Measurements from ENCODE around the gene KRT37. TPM values are rescaled to one million over a fixed set of nuclear protein-coding genes. Genes with fewer than 3 reads are reported as not detected.
"Not testable (repeated sequence)": the region's sequence is repeated elsewhere in the genome, so short reads cannot be mapped to it uniquely, and the experiment has no call there.

Gene KRT37
- total RNA-seq, 8 experiments from 2014 or later, result 0.05 to 0.41 (median 0.33) TPM; not detected in 5

DNA sequence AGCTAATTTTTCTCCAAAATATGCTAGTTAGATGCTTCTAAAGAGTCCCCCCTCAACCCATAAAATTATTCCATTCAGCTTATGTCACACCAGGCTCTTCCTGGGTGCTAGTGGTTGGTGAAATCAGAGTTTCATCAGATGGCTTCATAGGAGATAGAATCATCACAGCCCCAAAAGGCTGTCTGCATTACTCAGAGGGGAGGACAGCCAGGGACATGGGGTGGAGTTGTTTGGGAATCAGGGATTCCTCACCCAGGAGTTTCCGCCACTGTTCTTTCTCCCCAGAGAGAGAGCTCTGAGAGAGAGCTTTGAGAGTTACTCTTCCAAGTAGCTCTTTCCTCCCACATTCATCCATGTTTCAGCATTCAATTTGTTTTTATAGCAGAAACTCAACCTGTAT lies 42.0 kb downstream of the KRT37 start:
- Histone ChIP-seq H3K27ac (no peak overlapping the region), H3K4me3 (no peak overlapping the region), H3K4me1 (replicated peaks in 1 of 2) (no peaks in the 10 kb centered on the region)
- WGBS, 10 experiments, result 0 to 100% (median 100%) methylated on average over 1 of the region's 1 CpG; no CpG with 5 or more reads in 6 of the 10 experiments
- ATAC-seq (replicated peaks in 6 of 8), result peak in 2 of 8 experiments; percentile 64 to 79
- in situ Hi-C loops (cut with MboI; ENCODE audit: low pct_unique_long_range_greater_than_20kb in 2 of 9, low sequenced_read_pairs in 9 of 9, unreplicated experiment in 9 of 9), result no loop called here

DNA sequence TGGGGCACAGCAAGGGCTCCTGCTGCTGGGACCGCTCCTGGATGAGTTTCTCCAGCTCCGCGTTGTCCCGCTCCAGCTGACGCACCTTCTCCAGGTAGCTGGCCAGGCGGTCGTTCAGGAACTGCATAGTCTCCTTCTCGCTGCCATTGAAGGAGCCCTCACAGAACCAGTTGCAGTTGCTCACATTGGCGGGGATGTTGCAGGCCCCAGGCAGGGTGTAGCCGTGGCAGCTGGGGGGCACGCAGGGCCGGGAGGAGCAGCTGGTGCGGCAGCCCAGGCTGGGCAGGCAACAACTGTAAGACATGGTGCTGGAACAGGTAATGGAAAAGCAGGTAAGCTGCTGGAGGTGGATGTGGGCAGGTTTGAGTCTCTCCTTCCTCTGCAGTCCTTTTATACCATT lies 42.4 kb downstream of the KRT37 start, which contains the start of gene KRT34:
TSS of gene KRT34 (minus strand) at position 364 of the 400 bp plus-strand sequence. CDS start at position 304, 60 bp downstream.
- ATAC-seq (replicated peaks in 6 of 8); in situ Hi-C loops (cut with MboI; ENCODE audit: low pct_unique_long_range_greater_than_20kb in 2 of 9, low sequenced_read_pairs in 9 of 9, unreplicated experiment in 9 of 9); H3K4me3 ChIP-seq; H3K27ac ChIP-seq; H3K4me1 ChIP-seq (replicated peaks in 1 of 2): not testable (repeated sequence)
- 83 to 100% (median 92%) methylated on average over 3 to 10 of the region's 13 CpGs; no CpG with 5 or more reads in 6 of the 10 experiments for WGBS, 10 experiments

DNA sequence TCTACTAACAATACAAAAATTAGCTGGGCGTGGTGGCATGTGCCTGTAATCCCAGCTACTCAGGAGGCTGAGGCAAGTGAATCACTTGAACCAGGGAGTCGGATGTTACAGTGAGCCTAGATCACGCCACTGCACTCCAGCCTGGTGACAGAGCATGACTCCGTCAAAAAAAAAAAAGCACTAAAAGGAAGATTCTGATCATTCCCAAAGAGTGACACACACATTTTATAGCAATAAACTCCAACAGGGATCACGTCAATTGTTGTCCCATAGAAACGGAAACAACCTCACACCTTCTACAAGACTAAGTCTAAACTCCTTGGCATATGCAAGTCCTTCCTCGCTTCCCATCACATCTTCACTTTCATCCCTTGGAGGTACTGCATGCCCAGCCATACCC lies 44.3 kb downstream of the KRT37 start:
- WGBS, 10 experiments, result 8 to 91% (median 49%) methylated on average over 1 to 6 of the region's 7 CpGs; no CpG with 5 or more reads in 2 of the 10 experiments
- in situ Hi-C loops (cut with MboI; ENCODE audit: low pct_unique_long_range_greater_than_20kb in 2 of 9, low sequenced_read_pairs in 9 of 9, unreplicated experiment in 9 of 9); H3K4me3 ChIP-seq; H3K27ac ChIP-seq; H3K4me1 ChIP-seq (replicated peaks in 1 of 2): not testable (repeated sequence)
- peak in 2 of 8 experiments; percentile 55 to 80 for ATAC-seq (replicated peaks in 6 of 8)

GRCh38 chr17:41377546-41377945 lies 46.8 kb downstream of the KRT37 start:
- in situ Hi-C loops (cut with MboI; ENCODE audit: low pct_unique_long_range_greater_than_20kb in 2 of 9, low sequenced_read_pairs in 9 of 9, unreplicated experiment in 9 of 9), result no loop called here
- peak in 1 of 8 experiments; percentile 65 for ATAC-seq (replicated peaks in 6 of 8)
- H3K27ac ChIP-seq, result no peak overlapping the region
- 0 to 39% (median 13%) methylated on average over 1 to 2 of the region's 2 CpGs; no CpG with 5 or more reads in 2 of the 10 experiments for WGBS, 10 experiments
- H3K4me3 ChIP-seq, result no peak overlapping the region
- no peaks in the 10 kb centered on the region for H3K4me1 ChIP-seq (replicated peaks in 1 of 2)

Other genes starting within 250 kb of the KRT37 start
- not detected for gene KRTAP4-2, start 246.4 kb downstream of the KRT37 start, total RNA-seq
- not detected for gene KRTAP4-1, start 239.7 kb downstream of the KRT37 start, total RNA-seq
- gene KRTAP9-1, start 234.7 kb downstream of the KRT37 start, total RNA-seq, result not detected
- under 1 TPM in 1 of 8 experiments, not detected in 7; 0.85 TPM for gene KRTAP9-2, start 197.9 kb downstream of the KRT37 start, total RNA-seq
- under 1 TPM in 1 of 8 experiments, not detected in 7; 0.21 TPM for gene KRTAP9-3, start 192.1 kb downstream of the KRT37 start, total RNA-seq
- gene KRTAP9-8, start 186.6 kb downstream of the KRT37 start, total RNA-seq, result not detected
- gene KRTAP9-4, start 174.9 kb downstream of the KRT37 start, total RNA-seq, result not detected
- gene KRTAP9-9, start 169.2 kb downstream of the KRT37 start, total RNA-seq, result under 1 TPM in 1 of 8 experiments, not detected in 7; 0.28 TPM
- gene KRTAP9-6, start 159.2 kb downstream of the KRT37 start, total RNA-seq, result not detected
- under 1 TPM in 1 of 8 experiments, not detected in 7; 0.45 TPM for gene KRTAP9-7, start 148.9 kb downstream of the KRT37 start, total RNA-seq
- under 1 TPM in 1 of 8 experiments, not detected in 7; 0.57 TPM for gene KRTAP29-1, start 121.7 kb downstream of the KRT37 start, total RNA-seq
- gene KRTAP16-1, start 115.3 kb downstream of the KRT37 start, total RNA-seq, result under 1 TPM in 4 of 8 experiments, not detected in 4; 0.17 to 1.00 (median 0.27) TPM
- under 1 TPM in 1 of 8 experiments, not detected in 7; 0.57 TPM for gene KRTAP17-1, start 108.9 kb downstream of the KRT37 start, total RNA-seq
- gene KRT33A, start 73.8 kb downstream of the KRT37 start, total RNA-seq, result not detected
- gene KRT33B, start 54.8 kb downstream of the KRT37 start, total RNA-seq, result under 1 TPM in 1 of 8 experiments, not detected in 7; 0.13 TPM
- gene KRT34, start 42.3 kb downstream of the KRT37 start, total RNA-seq, result under 1 TPM in 2 of 8 experiments, not detected in 6; 0.14 TPM
- under 1 TPM in 2 of 8 experiments, not detected in 6; 0.32 to 0.38 TPM for gene KRT31, start 27.0 kb downstream of the KRT37 start, total RNA-seq
- gene KRT38, start 16.4 kb upstream of the KRT37 start, total RNA-seq, result under 1 TPM in 3 of 8 experiments, not detected in 5; 0.11 to 0.92 (median 0.71) TPM
- gene KRT32, start 42.8 kb upstream of the KRT37 start, total RNA-seq, result under 1 TPM in 1 of 8 experiments, not detected in 7; 0.05 TPM
- gene KRT35, start 56.6 kb upstream of the KRT37 start, total RNA-seq, result under 1 TPM in 4 of 8 experiments, not detected in 4; 0.09 to 0.24 (median 0.17) TPM
- under 1 TPM in 2 of 8 experiments, not detected in 6; 0.19 to 0.25 TPM for gene KRT36, start 65.3 kb upstream of the KRT37 start, total RNA-seq
- 1 to 10 TPM in 1 of 8 experiments, under 1 TPM in 3, not detected in 4; 0.32 to 1.9 (median 0.67) TPM for gene KRT13, start 81.0 kb upstream of the KRT37 start, total RNA-seq
- 1 to 10 TPM in 2 of 8 experiments, under 1 TPM in 5, not detected in 1; 0.11 to 4.0 (median 0.25) TPM for gene KRT15, start 94.3 kb upstream of the KRT37 start, total RNA-seq
- gene KRT19, start 103.7 kb upstream of the KRT37 start, total RNA-seq, result 1 to 10 TPM in 3 of 8 experiments, under 1 TPM in 3, not detected in 2; 0.29 to 6.2 (median 0.86) TPM
- gene KRT9, start 147.5 kb upstream of the KRT37 start, total RNA-seq, result 1 to 10 TPM in 1 of 8 experiments, under 1 TPM in 6, not detected in 1; 0.11 to 1.5 (median 0.46) TPM
- 1 to 10 TPM in 1 of 8 experiments, under 1 TPM in 4, not detected in 3; 0.18 to 1.3 (median 0.54) TPM for gene KRT14, start 162.3 kb upstream of the KRT37 start, total RNA-seq
- 10 to 100 TPM in 1 of 8 experiments, 1 to 10 TPM in 3, not detected in 4; 1.0 to 26.9 (median 4.5) TPM for gene KRT16, start 188.2 kb upstream of the KRT37 start, total RNA-seq
- 10 to 100 TPM in 3 of 8 experiments, 1 to 10 TPM in 1, under 1 TPM in 2, not detected in 2; 0.17 to 18.1 (median 5.8) TPM for gene KRT17, start 200.0 kb upstream of the KRT37 start, total RNA-seq

All from motor neuron (in vitro differentiated cells).